ENCODE measurements around the gene NEDD8.
A peak's percentile ranks its signal among the peaks of the same experiment; 100 is the strongest.

The NEDD8 gene

GRCh38 chr14:24241829-24242443, 9.8 kb upstream of the NEDD8 start:
- H3K79me2 ChIP-seq (ENCODE audit: insufficient read depth, low read depth), result no peaks in the 10 kb centered on the region
- peak overlapping the region; percentile 87 for H3K27ac ChIP-seq
- H3K4me2 ChIP-seq, result peak overlapping the region; percentile 73
- peak overlapping the region; percentile 66; the same call in 1 of the 2 replicates for H2AFZ ChIP-seq (ENCODE audit: low read depth)
- H3K9ac ChIP-seq, result peak overlapping the region; percentile 65
- no peaks in the 10 kb centered on the region for H3K27me3 ChIP-seq (ENCODE audit: insufficient read depth, low read depth)
- H3K4me1 ChIP-seq (ENCODE audit: low read depth, poor library complexity, severe bottlenecking), result peaks cover 29% of the 10 kb centered on the region
- H4K20me1 ChIP-seq (ENCODE audit: insufficient read depth), result no peaks in the 10 kb centered on the region
- no peaks in the 10 kb centered on the region for H3K36me3 ChIP-seq (ENCODE audit: insufficient read depth)
- H3K4me3 ChIP-seq (IDR thresholded peaks at IDR 0.05; ENCODE audit: insufficient read depth, low read depth, low read length), result no peak overlapping the region
- peak; percentile 26; the same call in 1 of the 2 replicates for TF ChIP-seq CTCF (conservative IDR thresholded peaks at IDR 0.05; ENCODE audit: low read depth, low read length)

- TF ChIP-seq CTCF (conservative IDR thresholded peaks at IDR 0.05; ENCODE audit: low read depth, low read length), result no peak
- no peak overlapping the region for H2AFZ ChIP-seq (ENCODE audit: low read depth)
- H3K4me2 ChIP-seq, result no peak overlapping the region
- no peaks in the 10 kb centered on the region for H3K79me2 ChIP-seq (ENCODE audit: insufficient read depth, low read depth)
- H3K4me1 ChIP-seq (ENCODE audit: low read depth, poor library complexity, severe bottlenecking), result peaks cover 17% of the 10 kb centered on the region
- no peaks in the 10 kb centered on the region for H3K27me3 ChIP-seq (ENCODE audit: insufficient read depth, low read depth)
- H4K20me1 ChIP-seq (ENCODE audit: insufficient read depth), result no peaks in the 10 kb centered on the region
- no peak overlapping the region for H3K27ac ChIP-seq
- no peaks in the 10 kb centered on the region for H3K36me3 ChIP-seq (ENCODE audit: insufficient read depth)
- H3K4me3 ChIP-seq (IDR thresholded peaks at IDR 0.05; ENCODE audit: insufficient read depth, low read depth, low read length), result no peak overlapping the region
- H3K9ac ChIP-seq, result no peak overlapping the region
Observed at GRCh38 chr14:24240110-24240918, 8.1 kb upstream of the NEDD8 start.

- Histone ChIP-seq H3K4me2 (no peak overlapping the region), H3K4me1 (ENCODE audit: low read depth, poor library complexity, severe bottlenecking) (peaks cover 22% of the 10 kb centered on the region), H3K79me2 (ENCODE audit: insufficient read depth, low read depth) (no peaks in the 10 kb centered on the region), H2AFZ (ENCODE audit: low read depth) (no peak overlapping the region), H3K27ac (no peak overlapping the region), H4K20me1 (ENCODE audit: insufficient read depth) (no peaks in the 10 kb centered on the region), H3K27me3 (ENCODE audit: insufficient read depth, low read depth) (no peaks in the 10 kb centered on the region), H3K36me3 (ENCODE audit: insufficient read depth) (no peaks in the 10 kb centered on the region), H3K9ac (no peak overlapping the region), H3K4me3 (IDR thresholded peaks at IDR 0.05; ENCODE audit: insufficient read depth, low read depth, low read length) (no peak overlapping the region)
- no peak for TF ChIP-seq CTCF (conservative IDR thresholded peaks at IDR 0.05; ENCODE audit: low read depth, low read length)
Observed at GRCh38 chr14:24238527-24239037, 6.4 kb upstream of the NEDD8 start.

- H3K4me3 ChIP-seq (IDR thresholded peaks at IDR 0.05; ENCODE audit: insufficient read depth, low read depth, low read length), result no peak overlapping the region
- no peak overlapping the region for H3K9ac ChIP-seq
- no peaks in the 10 kb centered on the region for H3K36me3 ChIP-seq (ENCODE audit: insufficient read depth)
- no peaks in the 10 kb centered on the region for H3K79me2 ChIP-seq (ENCODE audit: insufficient read depth, low read depth)
- H2AFZ ChIP-seq (ENCODE audit: low read depth), result no peak overlapping the region
- H3K27me3 ChIP-seq (ENCODE audit: insufficient read depth, low read depth), result no peaks in the 10 kb centered on the region
- H3K4me1 ChIP-seq (ENCODE audit: low read depth, poor library complexity, severe bottlenecking), result peaks cover 22% of the 10 kb centered on the region
- no peak overlapping the region for H3K27ac ChIP-seq
- H4K20me1 ChIP-seq (ENCODE audit: insufficient read depth), result no peaks in the 10 kb centered on the region
- no peak overlapping the region for H3K4me2 ChIP-seq
- no peak for TF ChIP-seq CTCF (conservative IDR thresholded peaks at IDR 0.05; ENCODE audit: low read depth, low read length)
Observed at GRCh38 chr14:24238123-24238522, 6.0 kb upstream of the NEDD8 start.
